ENCODE data around the gene BCAR1. TPM values are rescaled to one million over a fixed set of nuclear protein-coding genes. Genes with fewer than 3 reads are reported as not detected.

The BCAR1 gene
- total and polyA plus RNA-seq, 2 of the 13 experiments (the other 11 are each of a cell fraction or from before 2014, with no cell fraction given), result 48.1 to 51.7 TPM

- TF ChIP-seq ZBTB26 (CRISPR knock-in tag; IDR thresholded peaks at IDR 0.05; ENCODE audit: borderline replicate concordance) (no peak), DDIT3 (CRISPR knock-in tag; IDR thresholded peaks at IDR 0.05) (no peak), THAP7 (CRISPR knock-in tag; IDR thresholded peaks at IDR 0.05) (peak; percentile 43; the same call in 1 of the 2 replicates), ATRX (CRISPR knock-in tag; IDR thresholded peaks at IDR 0.05; ENCODE audit: borderline replicate concordance) (no peak), ZNF33B (CRISPR knock-in tag; IDR thresholded peaks at IDR 0.05) (no peak), NFE2L2 (IDR thresholded peaks at IDR 0.05; ENCODE audit: low read length) (no peak), ZNF326 (CRISPR knock-in tag; IDR thresholded peaks at IDR 0.05; ENCODE audit: borderline replicate concordance) (peak; percentile 66; the same call in 1 of the 2 replicates), ZNF652 (CRISPR knock-in tag; IDR thresholded peaks at IDR 0.05; ENCODE audit: borderline replicate concordance, low read depth) (no peak), ZNF773 (CRISPR knock-in tag; IDR thresholded peaks at IDR 0.05; ENCODE audit: borderline replicate concordance) (no peak), ZNF337 (CRISPR knock-in tag; IDR thresholded peaks at IDR 0.05; ENCODE audit: borderline replicate concordance, low read depth) (no peak), SMYD3 (CRISPR knock-in tag; IDR thresholded peaks at IDR 0.05) (no peak), NCOA5 (CRISPR knock-in tag; IDR thresholded peaks at IDR 0.05) (no peak), ZNF496 (CRISPR knock-in tag; IDR thresholded peaks at IDR 0.05; ENCODE audit: insufficient replicate concordance) (no peak), PITX1 (CRISPR knock-in tag; IDR thresholded peaks at IDR 0.05) (no peak), MIER2 (CRISPR knock-in tag; IDR thresholded peaks at IDR 0.05) (no peak), ZNF282 (IDR thresholded peaks at IDR 0.05; ENCODE audit: partially characterized antibody) (no peak), PREB (CRISPR knock-in tag; IDR thresholded peaks at IDR 0.05) (no peak), THAP9 (CRISPR knock-in tag; IDR thresholded peaks at IDR 0.05; ENCODE audit: borderline replicate concordance) (no peak), HNRNPLL (IDR thresholded peaks at IDR 0.05; ENCODE audit: low read depth, low read length, poor library complexity, severe bottlenecking) (peak; percentile 19), MTF2 (CRISPR knock-in tag; IDR thresholded peaks at IDR 0.05; ENCODE audit: borderline replicate concordance) (no peak), ZNF580 (CRISPR knock-in tag; IDR thresholded peaks at IDR 0.05; ENCODE audit: borderline replicate concordance, low read depth) (peak; percentile 44; the same call in 1 of the 2 replicates)
These were observed 24.7 kb downstream of the BCAR1 start (continued) for GRCh38 chr16:75226550-75227360.

All from HepG2 (cell line).